DOHH2 (cell line): ENCODE results near the gene SOX1.

ENCODE experiments used
- H3F3A ChIP-seq: fragments of 200-600 bp; sonication (generic), shearing (Covaris generic); 2 replicates; pipeline ENCODE4 v1.6.0; 2016; ENCODE audit warnings: antibody characterized with exemption, mild to moderate bottlenecking; ENCODE audit not compliant: control insufficient read depth, insufficient read depth
- H3K27ac ChIP-seq: fragments of 200-600 bp; sonication (generic); 2 replicates; pipeline ENCODE4 v1.5.1; 2014; ENCODE audit warnings: low read depth, mild to moderate bottlenecking, low read length, moderate library complexity
- H3K27me3 ChIP-seq: fragments of 200-600 bp; sonication (generic); 2 replicates; pipeline ENCODE4 v1.6.1; 2014; ENCODE audit warnings: mild to moderate bottlenecking, low read length, mixed read lengths; ENCODE audit not compliant: control insufficient read depth
- H3K36me3 ChIP-seq: fragments of 200-600 bp; sonication (generic); 2 replicates; pipeline ENCODE4 v1.6.1; 2014; ENCODE audit warnings: mild to moderate bottlenecking, low read length, moderate library complexity, mixed read lengths; ENCODE audit not compliant: control insufficient read depth
- H3K4me1 ChIP-seq: fragments of 200-600 bp; sonication (generic); 2 replicates; pipeline ENCODE4 v1.6.1; 2014; ENCODE audit warnings: mild to moderate bottlenecking, low read length, mixed read lengths; ENCODE audit not compliant: control insufficient read depth
- H3K4me2 ChIP-seq: fragments of 200-600 bp; sonication (generic); 2 replicates; pipeline ENCODE4 v1.6.0; 2014; ENCODE audit warnings: mild to moderate bottlenecking, low read length, moderate library complexity
- H3K4me3 ChIP-seq: fragments of 200-600 bp; sonication (generic); 2 replicates; pipeline ENCODE4 v1.5.1; 2014; ENCODE audit warnings: mild to moderate bottlenecking, low read length, mixed read lengths
- H3K79me2 ChIP-seq: fragments of 200-600 bp; sonication (generic); 2 replicates; pipeline ENCODE4 v1.6.1; 2014; ENCODE audit warnings: mild to moderate bottlenecking, low read length, mixed read lengths; ENCODE audit not compliant: control insufficient read depth
- H3K9me2 ChIP-seq: fragments of 200-600 bp; sonication (generic); replicated peaks from 2 replicates; pipeline ENCODE4 v1.6.1; 2014; ENCODE audit warnings: mild to moderate bottlenecking, low read length, mixed read lengths; ENCODE audit not compliant: control insufficient read depth
- H3K9me3 ChIP-seq: fragments of 200-600 bp; sonication (generic); 2 replicates; pipeline ENCODE4 v1.6.1; 2014; ENCODE audit warnings: antibody characterized with exemption, low read length, mixed read lengths; ENCODE audit not compliant: control insufficient read depth, insufficient read depth
- H4K20me1 ChIP-seq: fragments of 200-600 bp; sonication (generic); 2 replicates; pipeline ENCODE4 v1.6.0; 2014; ENCODE audit warnings: low read depth, mild to moderate bottlenecking, antibody characterized with exemption, low read length, moderate library complexity; ENCODE audit not compliant: control insufficient read depth, insufficient read depth
- CTCF ChIP-seq: fragments of 200-600 bp; sonication (generic); IDR thresholded peaks from one replicate; pipeline ENCODE4 v1.5.1; 2014; ENCODE audit warnings: antibody characterized with exemption, mild to moderate bottlenecking, low read depth, low read length; ENCODE audit not compliant: poor library complexity, severe bottlenecking
- EZH2phosphoT487 ChIP-seq: fragments of 200-600 bp; sonication (generic); IDR thresholded peaks from 2 replicates; pipeline ENCODE4 v1.6.1; 2017; ENCODE audit warnings: borderline replicate concordance, mild to moderate bottlenecking, antibody characterized with exemption, low read length, moderate library complexity, mixed read lengths

SOX1 gene

DNA sequence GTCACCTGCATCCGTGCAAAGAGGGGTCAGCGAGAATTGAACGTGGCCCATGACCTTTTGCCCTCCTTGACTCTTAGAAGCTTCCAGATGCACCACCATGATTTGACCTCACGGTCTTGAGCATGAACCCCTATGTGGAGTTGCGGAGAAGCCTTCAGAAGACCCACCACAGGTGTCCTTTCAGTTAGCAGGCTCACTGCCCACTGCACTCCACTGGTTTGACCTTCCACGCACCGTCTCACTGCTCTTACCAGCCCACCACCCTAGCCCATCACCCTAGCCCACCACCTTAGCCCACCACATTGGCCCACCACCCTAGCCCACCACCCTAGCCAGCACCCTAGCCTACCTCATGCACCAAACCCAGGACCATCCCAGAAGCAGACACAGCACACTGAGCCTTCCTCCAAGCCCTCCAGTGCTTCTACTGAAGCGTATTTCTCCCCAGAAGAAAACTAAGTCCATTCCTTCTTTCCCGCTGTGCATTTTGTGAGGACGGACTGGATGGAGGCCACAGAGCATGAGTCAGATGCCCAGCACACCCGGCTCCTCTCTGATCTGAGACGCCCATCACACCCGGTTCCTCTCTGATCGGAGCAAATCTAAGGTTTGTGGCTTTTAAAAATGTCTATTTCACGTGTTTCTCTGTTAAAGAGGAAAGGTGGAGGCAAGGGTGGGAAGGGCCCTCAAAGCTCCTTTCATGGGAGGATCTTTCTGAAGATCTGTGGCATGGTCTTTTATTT is 45.8 kb downstream of the SOX1 start:
- Histone ChIP-seq H3K27ac (no peak overlapping the region), H3K4me3 (no peak overlapping the region), H3K9me3 (no peaks in the 10 kb centered on the region), H3K79me2 (no peaks in the 10 kb centered on the region), H3K36me3 (no peaks in the 10 kb centered on the region), H3F3A (no peaks in the 10 kb centered on the region), H4K20me1 (no peaks in the 10 kb centered on the region), H3K9me2 (no peaks in the 10 kb centered on the region), H3K27me3 (no peaks in the 10 kb centered on the region), H3K4me2 (no peak overlapping the region), H3K4me1 (no peaks in the 10 kb centered on the region)
- TF ChIP-seq CTCF (no peak), EZH2phosphoT487 (no peak)

- H3K4me1 ChIP-seq = no peaks in the 10 kb centered on the region
- no peaks in the 10 kb centered on the region for H3K36me3 ChIP-seq
- H3K9me2 ChIP-seq = no peaks in the 10 kb centered on the region
- H3K9me3 ChIP-seq = no peaks in the 10 kb centered on the region
- no peaks in the 10 kb centered on the region for H3K79me2 ChIP-seq
- TF ChIP-seq EZH2phosphoT487 (no peak), CTCF (no peak)
- no peaks in the 10 kb centered on the region for H3F3A ChIP-seq
- no peaks in the 10 kb centered on the region for H3K27me3 ChIP-seq
- no peaks in the 10 kb centered on the region for H4K20me1 ChIP-seq
- H3K27ac ChIP-seq = no peak overlapping the region
- no peak overlapping the region for H3K4me2 ChIP-seq
- no peak overlapping the region for H3K4me3 ChIP-seq
These were observed 46.4 kb downstream of the SOX1 start for GRCh38 chr13:112113348-112113747.

GRCh38 chr13:112113851-112114250 is 46.9 kb downstream of the SOX1 start:
- Histone ChIP-seq H3K4me3 (no peak overlapping the region), H3K9me2 (no peaks in the 10 kb centered on the region), H3K27me3 (no peaks in the 10 kb centered on the region), H3K4me2 (no peak overlapping the region), H3K27ac (no peak overlapping the region), H3K9me3 (no peaks in the 10 kb centered on the region), H3K36me3 (no peaks in the 10 kb centered on the region), H4K20me1 (no peaks in the 10 kb centered on the region), H3F3A (no peaks in the 10 kb centered on the region), H3K79me2 (no peaks in the 10 kb centered on the region), H3K4me1 (no peaks in the 10 kb centered on the region)
- TF ChIP-seq CTCF (no peak), EZH2phosphoT487 (no peak)
